HepG2 (cell line): ENCODE results near the gene CDK10. TPM values are rescaled to one million over a fixed set of nuclear protein-coding genes. Genes with fewer than 3 reads are reported as not detected.

Experiments used
- AGO2 ChIP-seq: fragments of 200-400 bp; formaldehyde crosslinking; optimal IDR thresholded peaks from 2 replicates; pipeline ENCODE3; 2017; ENCODE audit warnings: mild to moderate bottlenecking, low read depth, low read length, moderate library complexity
- BCL6 ChIP-seq: IDR thresholded peaks from 2 replicates; pipeline ENCODE4 v1.6.1; 2016; ENCODE audit warnings: missing genetic modification reagents, missing compliant biosample characterization
- BHLHE40 ChIP-seq: IDR thresholded peaks from 2 replicates; pipeline ENCODE4 v1.6.1; 2011; ENCODE audit warnings: low read length, improper control_type of control experiment
- CERS6 ChIP-seq: sonication (generic); formaldehyde crosslinking; IDR thresholded peaks from 2 replicates; pipeline ENCODE4 v1.5.0; 2020; ENCODE audit warnings: missing genetic modification reagents
- ELF3 ChIP-seq: IDR thresholded peaks from 2 replicates; pipeline ENCODE4 v1.6.1; 2016; ENCODE audit warnings: missing genetic modification reagents, missing compliant biosample characterization
- ERF ChIP-seq: IDR thresholded peaks from 2 replicates; pipeline ENCODE4 v1.6.1; 2018; ENCODE audit warnings: missing biosample characterization, missing genetic modification reagents
- GABPA ChIP-seq, 2 experiments: IDR thresholded peaks; 2 replicates each; pipeline ENCODE4 v1.6.1; 2011 to 2016; ENCODE audit warnings: low read depth in 2 of 2, low read length in 1 of 2, missing biosample characterization in 1 of 2, missing genetic modification characterization in 1 of 2
- GMEB2 ChIP-seq: IDR thresholded peaks from 2 replicates; pipeline ENCODE4 v1.6.1; 2016; ENCODE audit warnings: missing biosample characterization, missing genetic modification reagents, low read depth
- HMG20A ChIP-seq: IDR thresholded peaks from 2 replicates; pipeline ENCODE4 v1.6.1; 2016; ENCODE audit warnings: borderline replicate concordance
- IRX3 ChIP-seq: sonication (generic); formaldehyde crosslinking; IDR thresholded peaks from 2 replicates; pipeline ENCODE4 v1.8.1; 2023; ENCODE audit warnings: mild to moderate bottlenecking, low read depth, missing genetic modification reagents, borderline replicate concordance
- KLF9 ChIP-seq: IDR thresholded peaks from 2 replicates; pipeline ENCODE4 v1.6.1; 2016; ENCODE audit warnings: low read depth
- MTF1 ChIP-seq: sonication (generic); formaldehyde crosslinking; IDR thresholded peaks from 2 replicates; pipeline ENCODE4 v1.5.0; 2020; ENCODE audit warnings: missing genetic modification reagents
- NCOA1 ChIP-seq: sonication (generic); formaldehyde crosslinking; IDR thresholded peaks from 2 replicates; pipeline ENCODE4 v1.9.0; 2021; ENCODE audit warnings: missing genetic modification reagents
- POGZ ChIP-seq: sonication (generic); formaldehyde crosslinking; IDR thresholded peaks from 2 replicates; pipeline ENCODE4 v1.4.0; 2020; ENCODE audit warnings: mild to moderate bottlenecking, missing genetic modification reagents
- REXO4 ChIP-seq: sonication (generic); formaldehyde crosslinking; IDR thresholded peaks from 2 replicates; pipeline ENCODE4 v1.8.0; 2022; ENCODE audit warnings: missing genetic modification reagents, mild to moderate bottlenecking, borderline replicate concordance
- SAFB2 ChIP-seq: sonication (generic); formaldehyde crosslinking; IDR thresholded peaks from 2 replicates; pipeline ENCODE4 v1.5.1; 2020; ENCODE audit warnings: missing genetic modification reagents, low read depth, mild to moderate bottlenecking, borderline replicate concordance
- SETDB1 ChIP-seq: sonication (generic); formaldehyde crosslinking; IDR thresholded peaks from 2 replicates; pipeline ENCODE4 v1.5.1; 2020; ENCODE audit warnings: missing genetic modification reagents, mild to moderate bottlenecking, borderline replicate concordance
- SNAPC5 ChIP-seq: sonication (generic); formaldehyde crosslinking; IDR thresholded peaks from 2 replicates; pipeline ENCODE4 v1.8.1; 2023; ENCODE audit warnings: mild to moderate bottlenecking, missing genetic modification reagents, borderline replicate concordance
- SP140L ChIP-seq: sonication (generic); formaldehyde crosslinking; IDR thresholded peaks from 2 replicates; pipeline ENCODE4 v1.4.0; 2020; ENCODE audit warnings: missing genetic modification reagents, borderline replicate concordance
- ZFP36L1 ChIP-seq: sonication (generic); formaldehyde crosslinking; IDR thresholded peaks from 2 replicates; pipeline ENCODE4 v1.8.0; 2022; ENCODE audit warnings: mild to moderate bottlenecking, missing genetic modification reagents, moderate library complexity
- ZMYM4 ChIP-seq: sonication (generic); formaldehyde crosslinking; IDR thresholded peaks from 2 replicates; pipeline ENCODE4 v1.8.1; 2023; ENCODE audit warnings: mild to moderate bottlenecking, missing genetic modification reagents
- ZNF225 ChIP-seq: sonication (generic); formaldehyde crosslinking; IDR thresholded peaks from 2 replicates; pipeline ENCODE4 v1.4.0; 2020; ENCODE audit warnings: mild to moderate bottlenecking, missing genetic modification reagents
- ZNF234 ChIP-seq: sonication (generic); formaldehyde crosslinking; conservative IDR thresholded peaks from 2 replicates; pipeline ENCODE4 v1.5.1; 2020; ENCODE audit warnings: mild to moderate bottlenecking, missing genetic modification reagents
- ZNF383 ChIP-seq: sonication (generic); formaldehyde crosslinking; IDR thresholded peaks from 2 replicates; pipeline ENCODE4 v1.4.0; 2020; ENCODE audit warnings: missing genetic modification reagents, mild to moderate bottlenecking, borderline replicate concordance
- ZNF446 ChIP-seq: sonication (generic); formaldehyde crosslinking; IDR thresholded peaks from 2 replicates; pipeline ENCODE4 v1.5.0; 2020; ENCODE audit warnings: mild to moderate bottlenecking, missing genetic modification reagents
- ZNF563 ChIP-seq: sonication (generic); formaldehyde crosslinking; IDR thresholded peaks from 2 replicates; pipeline ENCODE4 v1.8.0; 2022; ENCODE audit warnings: mild to moderate bottlenecking, moderate library complexity, missing genetic modification reagents
- ZNF570 ChIP-seq: sonication (generic); formaldehyde crosslinking; IDR thresholded peaks from 2 replicates; pipeline ENCODE4 v1.4.0; 2020; ENCODE audit warnings: mild to moderate bottlenecking, missing genetic modification reagents, borderline replicate concordance
- ZNF709 ChIP-seq: sonication (generic); formaldehyde crosslinking; IDR thresholded peaks from 2 replicates; pipeline ENCODE4 v1.5.0; 2020; ENCODE audit warnings: mild to moderate bottlenecking, missing genetic modification reagents
- ZNF724P ChIP-seq: sonication (generic); formaldehyde crosslinking; IDR thresholded peaks from 2 replicates; pipeline ENCODE4 v1.8.0; 2022; ENCODE audit warnings: missing genetic modification reagents, borderline replicate concordance
- polyA plus RNA-seq, 8 experiments: library from polyadenylated mRNA; depleted of rRNA in 3 of 8; stranded (reverse) in 7 of 8; unstranded in 1 of 8; fragments of >200 nt; fragmentation: Illumina TruSeq in 4 of 8; extraction: Trizol in 4 of 8; gene quantifications; 2 replicates each; pipeline versions ENCODE4 v1.2.1 to v1.2.3, GENCODE V29; 2011 to 2016; ENCODE audit warnings: low read depth in 4 of 8, missing spikeins in 1 of 8, mixed read lengths in 1 of 8; ENCODE audit not compliant: insufficient read depth in 1 of 8
- total RNA-seq, 5 experiments: library from RNA; depleted of rRNA; stranded (reverse); fragments of >200 nt; fragmentation: Illumina TruSeq; extraction: Trizol; gene quantifications; 2 replicates each; pipeline ENCODE4 v1.2.3, GENCODE V29; 2016; ENCODE audit warnings: low read depth in 1 of 5

CDK10 gene
- total and polyA plus RNA-seq, 2 of the 13 experiments (the other 11 are each of a cell fraction or from before 2014, with no cell fraction given): 2.5 to 3.9 TPM

GRCh38 chr16:89720813-89721545 is 34.5 kb downstream of the CDK10 start, which contains the start of the genes VPS9D1 and ZNF276 (continued):
- TF ChIP-seq ZNF709 (CRISPR knock-in tag) (peak; percentile 94), ELF3 (CRISPR knock-in tag) (peak; percentile 46; the same call in 1 of the 2 replicates), ZFP36L1 (CRISPR knock-in tag) (no peak; the same call in 1 of the 2 replicates), ZNF383 (no peak; the same call in 1 of the 2 replicates), HMG20A (CRISPR knock-in tag) (0 out of 2 replicates have a peak, but pooled peaks have one; percentile 10), GMEB2 (CRISPR knock-in tag) (no peak), REXO4 (0 out of 2 replicates have a peak, but pooled peaks have one; percentile 1), SNAPC5 (CRISPR knock-in tag) (peak; percentile 19; the same call in 1 of the 2 replicates), ZNF225 (no peak), NCOA1 (0 out of 2 replicates have a peak, but pooled peaks have one; percentile 8), ZMYM4 (peak; percentile 45; the same call in 1 of the 2 replicates), KLF9 (CRISPR knock-in tag) (no peak), CERS6 (CRISPR knock-in tag) (no peak), ZNF234 (peak; percentile 98; the same call in 1 of the 2 replicates), GABPA (IDR thresholded peaks at IDR 0.05; ENCODE audit: low read depth, low read length) (peak; percentile 100), GABPA (CRISPR knock-in tag; IDR thresholded peaks at IDR 0.05; ENCODE audit: low read depth) (peak; percentile 90), IRX3 (CRISPR knock-in tag) (peak; percentile 94), POGZ (CRISPR knock-in tag) (no peak; the same call in 1 of the 2 replicates), ZNF446 (CRISPR knock-in tag) (peak; percentile 89), SETDB1 (CRISPR knock-in tag) (no peak), ZNF563 (CRISPR knock-in tag) (peak; percentile 91), AGO2 (peak; percentile 97), ZNF724P (CRISPR knock-in tag) (peak; percentile 97), SP140L (0 out of 2 replicates have a peak, but pooled peaks have one; percentile 42), ERF (CRISPR knock-in tag) (peak; percentile 90), SAFB2 (peak; percentile 87; the same call in 1 of the 2 replicates), MTF1 (CRISPR knock-in tag) (no peak), BHLHE40 (no peak; the same call in none of the 2 replicates), ZNF570 (CRISPR knock-in tag) (0 out of 2 replicates have a peak, but pooled peaks have one; percentile 52), BCL6 (CRISPR knock-in tag) (0 out of 2 replicates have a peak, but pooled peaks have one; percentile 16)
